GM10847 (cell line): ENCODE measurements around the gene CFAP20DC.

ENCODE experiments used
- POLR2A ChIP-seq: IDR thresholded peaks from 2 replicates; pipeline ENCODE4 v1.6.1; 2011; ENCODE audit not compliant: insufficient read length; ENCODE audit errors: extremely low read depth

CFAP20DC gene

GRCh38 chr3:58751882-58752567 is 297.8 kb downstream of the CFAP20DC start:
- no peak for TF ChIP-seq POLR2A

- no peak for TF ChIP-seq POLR2A
Measured at GRCh38 chr3:58751235-58751634, 298.6 kb downstream of the CFAP20DC start.

- TF ChIP-seq POLR2A, result no peak
Measured at GRCh38 chr3:58749948-58750347, 299.9 kb downstream of the CFAP20DC start.

- no peak for TF ChIP-seq POLR2A
Measured at GRCh38 chr3:58748024-58748423, 301.8 kb downstream of the CFAP20DC start.

- no peak for TF ChIP-seq POLR2A
Measured at GRCh38 chr3:58746758-58747157, 303.1 kb downstream of the CFAP20DC start.

- TF ChIP-seq POLR2A, result no peak
Measured at GRCh38 chr3:58743296-58743695, 306.5 kb downstream of the CFAP20DC start.

- no peak for TF ChIP-seq POLR2A
Measured at GRCh38 chr3:58742239-58742638, 307.6 kb downstream of the CFAP20DC start.

GRCh38 chr3:58737644-58738043 is 312.2 kb downstream of the CFAP20DC start:
- no peak for TF ChIP-seq POLR2A

GRCh38 chr3:58731673-58732072 is 318.2 kb downstream of the CFAP20DC start:
- TF ChIP-seq POLR2A, result no peak

GRCh38 chr3:58728723-58729122 is 321.1 kb downstream of the CFAP20DC start:
- no peak for TF ChIP-seq POLR2A

GRCh38 chr3:58725326-58725853 is 324.4 kb downstream of the CFAP20DC start:
- no peak for TF ChIP-seq POLR2A

GRCh38 chr3:58724336-58724735 is 325.5 kb downstream of the CFAP20DC start:
- no peak for TF ChIP-seq POLR2A

- no peak for TF ChIP-seq POLR2A
Measured at GRCh38 chr3:58723173-58723572, 326.7 kb downstream of the CFAP20DC start.

- TF ChIP-seq POLR2A, result no peak
Measured at GRCh38 chr3:58722561-58722960, 327.3 kb downstream of the CFAP20DC start.

GRCh38 chr3:58720526-58720925 is 329.3 kb downstream of the CFAP20DC start:
- TF ChIP-seq POLR2A, result no peak

- TF ChIP-seq POLR2A, result no peak
Measured at GRCh38 chr3:58719684-58720083, 330.1 kb downstream of the CFAP20DC start.
